HEK293 (cell line): Measurements from ENCODE around the gene ZER1.
A peak's percentile ranks its signal among the peaks of the same experiment; 100 is the strongest.

Experiments
- CTCF ChIA-PET: fragments of 350-600 bp; formaldehyde crosslinking; extraction: SDS; loops from one replicate; lab custom pipeline; 2021; ENCODE audit warnings: antibody characterized with exemption; lab: Yijun Ruan, JAX
- POLR2A ChIA-PET: fragments of 300-600 bp; formaldehyde crosslinking; extraction: SDS; loops from one replicate; lab custom pipeline; 2020; ENCODE audit warnings: antibody characterized with exemption, inconsistent platforms; lab: Yijun Ruan, JAX
- H3K27ac ChIP-seq: fragments of 200-500 bp; sonication (Bioruptor generic); 2 replicates; pipeline ENCODE4 v1.5.1; 2014; ENCODE audit warnings: low read depth, low read length, control low read depth, inconsistent platforms; ENCODE audit errors: extremely low read depth
- H3K36me3 ChIP-seq, 2 experiments: fragments of 200-500 bp in 1 of 2; sonication (Bioruptor generic) in 1 of 2; 1 replicate in 1 of 2; 2 replicates in 1 of 2; pipeline ENCODE4 v1.5.1; 2014 to 2017; ENCODE audit warnings: inconsistent platforms in 2 of 2, low read length in 2 of 2; ENCODE audit not compliant: control insufficient read depth in 2 of 2, insufficient read depth in 1 of 2
- H3K4me1 ChIP-seq: fragments of 200-500 bp; sonication (Bioruptor generic); 2 replicates; pipeline ENCODE4 v1.5.1; 2014; ENCODE audit warnings: mild to moderate bottlenecking, low read length, inconsistent platforms; ENCODE audit not compliant: control insufficient read depth, insufficient read depth
- H3K4me3 ChIP-seq: 2 replicates; pipeline ENCODE4 v1.5.1; 2011; ENCODE audit warnings: low read depth, mild to moderate bottlenecking, control low read depth, low read length, moderate library complexity
- H3K9me3 ChIP-seq: fragments of 200-500 bp; sonication (Bioruptor generic); 2 replicates; pipeline ENCODE4 v1.5.1; 2014; ENCODE audit warnings: low read depth, low read length, inconsistent platforms; ENCODE audit not compliant: control insufficient read depth, insufficient read depth
- GLIS1 ChIP-seq: fragments of 450-650 bp; formaldehyde crosslinking; IDR thresholded peaks from 2 replicates; pipeline ENCODE4 v1.5.1; 2016; ENCODE audit warnings: missing biosample characterization, missing genetic modification characterization
- HOXD13 ChIP-seq: sonication (generic); formaldehyde crosslinking; IDR thresholded peaks from 2 replicates; pipeline ENCODE4 v1.8.0; 2022; ENCODE audit warnings: missing genetic modification reagents, borderline replicate concordance
- KLF16 ChIP-seq: fragments of 450-650 bp; formaldehyde crosslinking; IDR thresholded peaks from 2 replicates; pipeline ENCODE4 v1.5.1; 2017; ENCODE audit warnings: missing biosample characterization, missing genetic modification characterization
- KLF9 ChIP-seq: fragments of 450-650 bp; formaldehyde crosslinking; IDR thresholded peaks from 2 replicates; pipeline ENCODE4 v1.5.1; 2016; ENCODE audit warnings: missing biosample characterization, missing genetic modification characterization, low read depth
- ZBTB10 ChIP-seq: fragments of 450-650 bp; formaldehyde crosslinking; IDR thresholded peaks from 2 replicates; pipeline ENCODE4 v1.5.1; 2016; ENCODE audit warnings: missing biosample characterization, missing genetic modification characterization
- ZBTB20 ChIP-seq: fragments of 450-650 bp; formaldehyde crosslinking; IDR thresholded peaks from 2 replicates; pipeline ENCODE4 v1.5.1; 2016; ENCODE audit warnings: missing biosample characterization, missing genetic modification characterization
- ZBTB26 ChIP-seq: fragments of 450-650 bp; formaldehyde crosslinking; optimal IDR thresholded peaks from 2 replicates; pipeline ENCODE3; 2016; ENCODE audit warnings: missing biosample characterization, mild to moderate bottlenecking, missing genetic modification characterization
- ZBTB44 ChIP-seq: fragments of 450-650 bp; IDR thresholded peaks from 2 replicates; pipeline ENCODE4 v1.5.1; 2018; ENCODE audit warnings: missing biosample characterization, mild to moderate bottlenecking, missing genetic modification characterization
- ZBTB8A ChIP-seq: fragments of 450-650 bp; formaldehyde crosslinking; IDR thresholded peaks from 2 replicates; pipeline ENCODE4 v1.5.1; 2016; ENCODE audit warnings: missing biosample characterization, missing genetic modification characterization
- ZNF155 ChIP-seq: fragments of 450-650 bp; formaldehyde crosslinking; IDR thresholded peaks from 2 replicates; pipeline ENCODE4 v1.5.1; 2016; ENCODE audit warnings: missing biosample characterization, missing genetic modification characterization
- ZNF24 ChIP-seq: fragments of 450-650 bp; formaldehyde crosslinking; IDR thresholded peaks from 2 replicates; pipeline ENCODE4 v1.5.1; 2016; ENCODE audit warnings: missing biosample characterization, missing genetic modification characterization
- ZNF335 ChIP-seq: fragments of 450-650 bp; formaldehyde crosslinking; conservative IDR thresholded peaks from 2 replicates; pipeline ENCODE4 v1.5.1; 2016; ENCODE audit warnings: missing biosample characterization, missing genetic modification characterization
- ZNF398 ChIP-seq: fragments of 450-650 bp; formaldehyde crosslinking; IDR thresholded peaks from 2 replicates; pipeline ENCODE4 v1.5.1; 2017; ENCODE audit warnings: missing biosample characterization, missing genetic modification characterization
- ZNF48 ChIP-seq: fragments of 450-650 bp; formaldehyde crosslinking; IDR thresholded peaks from 2 replicates; pipeline ENCODE4 v1.5.1; 2016; ENCODE audit warnings: missing biosample characterization, missing genetic modification characterization
- ZNF513 ChIP-seq: fragments of 450-650 bp; IDR thresholded peaks from 2 replicates; pipeline ENCODE4 v1.5.1; 2018; ENCODE audit warnings: missing biosample characterization, missing genetic modification characterization
- ZNF560 ChIP-seq: fragments of 450-650 bp; formaldehyde crosslinking; IDR thresholded peaks from 2 replicates; pipeline ENCODE4 v1.5.1; 2017; ENCODE audit warnings: missing biosample characterization, missing genetic modification characterization, borderline replicate concordance
- ZNF596 ChIP-seq: fragments of 450-650 bp; IDR thresholded peaks from 2 replicates; pipeline ENCODE4 v1.5.0; 2018; ENCODE audit warnings: missing biosample characterization, mild to moderate bottlenecking, missing genetic modification characterization, moderate library complexity
- ZNF600 ChIP-seq: fragments of 450-650 bp; formaldehyde crosslinking; IDR thresholded peaks from 2 replicates; pipeline ENCODE4 v1.5.1; 2016; ENCODE audit warnings: missing biosample characterization, missing genetic modification characterization
- ZNF623 ChIP-seq: fragments of 450-650 bp; formaldehyde crosslinking; IDR thresholded peaks from 2 replicates; pipeline ENCODE4 v1.5.1; 2016; ENCODE audit warnings: missing biosample characterization, missing genetic modification characterization
- ZNF830 ChIP-seq: fragments of 450-650 bp; IDR thresholded peaks from 2 replicates; pipeline ENCODE4 v1.5.0; 2018; ENCODE audit warnings: missing biosample characterization, missing genetic modification characterization, low read depth, mild to moderate bottlenecking, moderate library complexity
- ZSCAN16 ChIP-seq: fragments of 450-650 bp; formaldehyde crosslinking; IDR thresholded peaks from 2 replicates; pipeline ENCODE4 v1.5.1; 2016; ENCODE audit warnings: missing biosample characterization, missing genetic modification characterization

Gene ZER1

GRCh38 chr9:128689820-128690683 is 81.7 kb downstream of the ZER1 start (continued):
- TF ChIP-seq HOXD13 (no peak), ZNF335 (0 out of 2 replicates have a peak, but pooled peaks have one; percentile 40), ZBTB20 (tag by site-specific recombination) (peak; percentile 27; the same call in 1 of the 2 replicates), ZNF560 (tag by site-specific recombination) (no peak), ZBTB10 (tag by site-specific recombination) (no peak), ZBTB26 (peak; percentile 56), ZNF513 (tag by site-specific recombination) (0 out of 2 replicates have a peak, but pooled peaks have one; percentile 3), KLF16 (tag by site-specific recombination) (peak; percentile 31), ZNF623 (tag by site-specific recombination) (no peak)

GRCh38 chr9:128689293-128689774 is 82.4 kb downstream of the ZER1 start:
- Histone ChIP-seq H3K27ac (peak overlapping the region; percentile 90), H3K4me1 (no peaks in the 10 kb centered on the region), H3K9me3 (no peaks in the 10 kb centered on the region), H3K4me3 (peak overlapping the region; percentile 85), H3K36me3 (peaks cover 16 to 43% of the 10 kb centered on the region in 2 experiments)
- TF ChIP-seq ZNF830 (tag by site-specific recombination) (no peak), ZSCAN16 (tag by site-specific recombination) (no peak), ZNF596 (peak; percentile 76; the same call in 1 of the 2 replicates)
- CTCF ChIA-PET = interaction anchor here (0.6 kb wide), 1 partner anchor 74 kb away, joined by 4 read pairs; no protein-coding TSS in a partner anchor
- POLR2A ChIA-PET = interaction anchor here (0.5 to 4.6 kb wide), 19 partner anchors 8 to 715 kb away, joined by 3 to 26 read pairs (median 4); partner anchors contain the start of genes DYNC2I2, PKN3, SPTAN1 and ZDHHC12

GRCh38 chr9:128688501-128689292 is 83.0 kb downstream of the ZER1 start, which contains the start of gene SET:
SET (plus strand) TSS chr9:128689222; CDS start chr9:128689583, 361 bp downstream.
- peak within 1 kb of the TSS; percentile 90 for H3K27ac ChIP-seq
- ChIA-PET CTCF (interaction anchor here (0.7 kb wide), 1 partner anchor 192 kb away, joined by 3 read pairs; no protein-coding TSS in a partner anchor), POLR2A (interaction anchor here (0.5 to 4.6 kb wide), 12 partner anchors 9 to 403 kb away, joined by 3 to 26 read pairs (median 4); partner anchors contain the start of genes DYNC2I2, PKN3, SPTAN1 and ZDHHC12)
- H3K36me3 ChIP-seq = peaks cover 10 to 37% of the 10 kb centered on the region in 2 experiments
- H3K4me1 ChIP-seq = no peaks in the 10 kb centered on the region
- H3K4me3 ChIP-seq = peak within 1 kb of the TSS; percentile 85
- H3K9me3 ChIP-seq = no peaks in the 10 kb centered on the region
- TF ChIP-seq KLF9 (peak; percentile 28; the same call in 1 of the 2 replicates), ZNF24 (tag by site-specific recombination) (peak; percentile 80; the same call in 1 of the 2 replicates), ZBTB20 (tag by site-specific recombination) (peak; percentile 89), ZNF155 (tag by site-specific recombination) (no peak), ZNF398 (tag by site-specific recombination) (peak; percentile 68; the same call in 1 of the 2 replicates), GLIS1 (peak; percentile 31), ZNF600 (peak; percentile 73), ZBTB8A (tag by site-specific recombination) (peak; percentile 89), ZBTB44 (tag by site-specific recombination) (0 out of 2 replicates have a peak, but pooled peaks have one; percentile 12), ZNF48 (tag by site-specific recombination) (no peak)
